Stimulated activated CD8-positive, alpha-beta memory T cell treated with anti-CD3 and anti-CD28 coated beads, Interleukin-7, amount 100 ng/mL, for 24 hours (primary cell): Measurements from ENCODE around the gene RPL18A.
"Not testable (repeated sequence)": the region's sequence is repeated elsewhere in the genome, so short reads cannot be mapped to it uniquely, and the experiment has no call there.

Source experiments
- DNase-seq: peaks from one replicate; pipeline ENCODE4 v3.0.0-alpha.2; 2020; ENCODE audit warnings: low read depth

RPL18A gene

DNA sequence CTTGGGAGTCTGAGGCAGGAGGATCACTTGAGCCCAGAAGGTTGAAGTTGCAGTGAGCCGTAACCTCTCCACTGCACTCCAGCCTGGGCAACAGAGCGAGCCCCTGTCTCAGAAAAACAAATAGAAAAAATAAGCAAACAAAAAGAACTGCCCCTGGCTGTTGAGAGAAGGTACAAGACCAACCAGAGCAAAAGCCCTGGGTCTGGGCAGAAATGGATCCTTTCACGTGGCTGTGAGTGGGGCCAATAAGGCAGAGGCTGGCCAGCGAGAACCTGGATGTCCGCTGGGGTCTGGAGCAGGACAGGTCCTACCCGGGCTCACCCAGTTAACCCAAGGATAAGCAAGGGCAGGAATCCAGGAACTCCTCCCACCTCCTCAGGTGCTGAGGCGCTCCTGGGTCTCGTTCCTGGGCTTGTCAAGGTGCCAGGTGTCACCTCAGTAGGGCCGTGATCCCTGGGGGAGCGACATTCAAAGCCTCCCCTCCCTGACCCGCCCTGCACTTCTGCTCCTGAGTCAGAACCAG, 7.3 kb downstream of the RPL18A start:
- DNase-seq = no peak

DNA sequence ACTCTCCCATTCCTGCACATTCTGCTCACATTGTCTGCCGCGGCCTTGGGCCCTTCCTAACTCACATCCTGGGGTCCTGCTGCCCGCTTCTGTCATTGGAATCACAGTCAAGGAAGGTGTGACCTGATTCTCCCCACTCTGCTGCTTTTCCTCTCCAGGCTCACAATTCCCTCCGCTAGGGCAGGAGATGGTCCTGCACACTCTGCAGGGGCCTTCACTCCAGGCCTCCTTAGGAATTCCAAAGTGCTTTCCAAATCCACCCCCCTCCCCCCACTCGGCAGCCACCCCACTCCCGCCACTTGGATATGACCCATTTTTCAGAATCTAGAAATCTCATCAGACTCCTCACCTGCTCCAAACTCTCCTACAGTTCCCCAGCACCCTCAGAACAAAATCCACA, 9.0 kb downstream of the RPL18A start:
- DNase-seq = no peak

DNA sequence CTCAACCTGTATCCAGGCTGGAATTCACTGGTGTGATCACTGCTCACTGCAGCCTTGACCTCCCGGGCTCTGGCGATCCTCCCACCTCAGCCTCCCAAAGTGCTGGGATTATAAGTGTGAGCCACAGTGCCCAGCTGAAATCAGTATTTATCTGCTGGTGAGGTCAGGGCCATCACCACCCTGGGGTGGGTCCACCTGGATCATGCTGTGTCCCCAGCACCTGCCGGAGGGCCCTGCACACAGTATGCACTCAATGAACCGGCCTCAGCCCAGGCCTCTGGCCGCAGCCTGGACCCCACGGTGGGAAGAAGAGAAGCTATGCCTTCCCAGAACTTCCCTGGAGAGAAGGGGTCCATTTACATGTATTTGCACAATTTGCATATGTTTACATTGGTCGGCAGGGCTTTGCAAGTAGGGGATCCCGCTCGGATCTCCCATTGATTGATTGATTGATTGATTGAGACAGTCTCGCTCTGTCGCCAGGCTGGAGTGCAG, 9.5 kb downstream of the RPL18A start:
- no peak for DNase-seq

DNA sequence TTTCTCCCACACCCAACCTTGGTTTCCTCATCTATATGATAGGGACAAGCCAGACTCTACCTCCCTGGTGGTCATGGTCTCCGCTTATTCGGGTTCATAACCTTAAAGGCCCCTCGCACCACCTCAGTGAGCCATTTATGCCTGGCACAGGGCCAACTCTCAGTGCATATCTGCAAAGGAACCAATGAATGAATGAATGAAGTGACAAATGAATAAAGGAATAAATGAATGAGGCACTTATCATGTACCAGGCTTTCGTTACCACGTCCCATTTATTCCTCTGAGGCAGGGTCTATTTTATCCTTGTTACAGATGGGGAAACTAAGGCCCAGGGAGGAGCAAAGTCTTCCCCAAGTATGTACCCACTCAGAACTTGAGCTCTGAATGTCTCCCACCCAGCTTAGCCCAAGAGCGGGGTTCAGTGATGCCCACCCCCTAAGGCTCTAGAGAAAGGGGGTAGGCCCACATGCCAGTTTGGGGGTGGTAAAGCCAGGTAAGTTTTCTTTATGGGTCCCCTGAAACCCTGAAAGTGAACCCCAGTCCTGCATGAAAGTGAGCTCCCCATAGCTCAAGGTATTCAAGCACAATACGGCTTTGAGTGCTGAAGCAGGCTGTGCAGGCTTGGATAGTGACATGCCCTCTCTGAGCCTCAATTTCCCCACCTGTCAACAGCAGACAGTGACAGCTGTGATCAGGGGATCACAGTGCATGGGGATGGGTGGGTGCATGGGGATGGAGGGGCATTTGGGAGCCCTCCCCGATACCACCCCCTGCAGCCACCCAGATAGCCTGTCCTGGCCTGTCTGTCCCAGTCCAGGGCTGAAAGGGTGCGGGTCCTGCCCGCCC, 11.5 kb downstream of the RPL18A start:
- DNase-seq = no peak

GRCh38 chr19:17871878-17872250, 12.2 kb downstream of the RPL18A start, which contains the start of gene SLC5A5:
SLC5A5 (plus strand) TSS chr19:17871945; CDS start chr19:17872320, 375 bp downstream.
- DNase-seq = no peak

- DNase-seq = no peak
Observed at GRCh38 chr19:17872251-17873001, 12.7 kb downstream of the RPL18A start.

GRCh38 chr19:17873786-17874757, 14.4 kb downstream of the RPL18A start:
- peak; percentile 53 for DNase-seq

DNA sequence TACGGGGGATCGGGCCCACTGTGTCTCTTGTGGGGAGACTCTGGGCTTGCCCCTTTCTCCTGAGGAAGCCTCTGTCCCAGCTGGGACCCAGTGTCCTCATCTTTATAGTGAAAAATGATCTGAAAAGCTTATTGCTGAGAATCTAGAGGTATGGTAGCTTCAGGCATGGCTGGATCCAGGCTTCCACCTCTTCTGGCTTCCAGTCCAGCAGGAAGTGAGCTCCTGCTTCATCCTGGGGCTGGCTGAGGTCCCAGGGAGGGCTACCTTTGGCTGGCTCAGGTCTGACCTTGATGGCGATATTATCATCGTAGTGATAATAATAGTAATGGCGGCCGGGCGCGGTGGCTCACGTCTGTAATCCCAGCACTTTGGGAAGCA, 15.0 kb downstream of the RPL18A start:
- DNase-seq = no peak

DNA sequence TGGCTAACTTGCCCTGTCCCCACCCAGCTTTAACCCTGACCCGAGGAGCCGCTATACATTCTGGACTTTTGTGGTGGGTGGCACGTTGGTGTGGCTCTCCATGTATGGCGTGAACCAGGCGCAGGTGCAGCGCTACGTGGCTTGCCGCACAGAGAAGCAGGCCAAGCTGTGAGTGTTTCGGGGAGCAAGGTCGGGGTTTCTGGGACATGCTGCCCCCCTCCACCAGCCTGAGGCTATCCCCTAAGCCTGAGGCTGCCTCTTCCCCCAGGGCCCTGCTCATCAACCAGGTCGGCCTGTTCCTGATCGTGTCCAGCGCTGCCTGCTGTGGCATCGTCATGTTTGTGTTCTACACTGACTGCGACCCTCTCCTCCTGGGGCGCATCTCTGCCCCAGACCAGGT, 18.0 kb downstream of the RPL18A start:
- no peak for DNase-seq

DNA sequence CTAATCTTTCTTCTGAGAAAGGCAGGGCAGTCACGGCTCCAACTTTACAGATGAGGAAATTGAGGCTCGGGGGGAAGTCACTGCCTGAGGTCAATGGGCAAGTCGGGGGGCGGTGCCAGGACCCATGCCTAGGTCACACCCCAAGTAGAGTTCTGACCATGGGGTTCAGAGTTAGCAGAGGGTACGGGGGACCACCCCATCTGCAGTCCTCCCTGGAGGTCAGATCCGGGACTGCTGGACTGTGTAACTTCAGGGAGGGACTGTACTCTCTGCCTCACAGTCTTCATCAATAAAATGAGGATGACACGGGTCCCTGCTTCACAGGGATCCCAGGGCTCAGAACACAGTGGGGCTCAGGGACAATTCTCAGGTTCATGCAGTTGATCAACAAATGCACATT, 19.8 kb downstream of the RPL18A start:
- no peak for DNase-seq

DNA sequence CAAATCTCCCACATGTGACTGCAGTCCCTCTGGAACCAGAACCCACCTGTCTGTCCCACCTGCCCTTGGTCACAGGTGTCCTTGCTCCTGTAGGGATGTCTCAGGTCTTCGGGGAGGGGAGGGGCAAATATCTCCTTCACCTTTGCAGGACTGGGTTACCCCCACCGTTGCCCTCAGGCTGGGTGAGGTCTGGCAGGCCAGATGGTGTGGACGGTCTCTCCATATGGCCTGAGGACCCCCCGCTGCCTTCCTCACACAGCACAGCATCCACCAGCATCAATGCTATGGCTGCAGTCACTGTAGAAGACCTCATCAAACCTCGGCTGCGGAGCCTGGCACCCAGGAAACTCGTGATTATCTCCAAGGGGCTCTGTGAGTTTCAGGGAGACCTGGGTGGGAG, 22.0 kb downstream of the RPL18A start:
- no peak for DNase-seq

GRCh38 chr19:17883627-17884410, 24.1 kb downstream of the RPL18A start:
- DNase-seq = no peak

GRCh38 chr19:17886515-17886914, 26.8 kb downstream of the RPL18A start:
- DNase-seq = no peak

- DNase-seq = not testable (repeated sequence)
Observed at GRCh38 chr19:17887221-17887620, 27.5 kb downstream of the RPL18A start.

DNA sequence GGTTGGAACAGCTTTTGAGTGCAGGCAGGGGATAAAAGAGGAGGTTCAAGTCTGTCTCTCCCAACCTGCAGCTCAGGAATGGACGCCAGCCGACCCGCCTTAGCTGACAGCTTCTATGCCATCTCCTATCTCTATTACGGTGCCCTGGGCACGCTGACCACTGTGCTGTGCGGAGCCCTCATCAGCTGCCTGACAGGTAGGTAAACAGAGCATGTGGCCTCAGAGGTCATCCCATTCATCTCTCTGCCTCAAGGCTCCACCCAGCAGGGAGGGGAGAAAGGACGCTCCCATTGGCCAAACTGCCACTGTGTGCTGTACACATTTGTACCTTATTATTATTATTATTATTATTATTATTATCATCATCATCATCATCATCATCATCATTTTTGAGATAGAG, 28.6 kb downstream of the RPL18A start:
- no peak for DNase-seq

- no peak for DNase-seq
Observed at GRCh38 chr19:17889609-17890214, 30.0 kb downstream of the RPL18A start.

DNA sequence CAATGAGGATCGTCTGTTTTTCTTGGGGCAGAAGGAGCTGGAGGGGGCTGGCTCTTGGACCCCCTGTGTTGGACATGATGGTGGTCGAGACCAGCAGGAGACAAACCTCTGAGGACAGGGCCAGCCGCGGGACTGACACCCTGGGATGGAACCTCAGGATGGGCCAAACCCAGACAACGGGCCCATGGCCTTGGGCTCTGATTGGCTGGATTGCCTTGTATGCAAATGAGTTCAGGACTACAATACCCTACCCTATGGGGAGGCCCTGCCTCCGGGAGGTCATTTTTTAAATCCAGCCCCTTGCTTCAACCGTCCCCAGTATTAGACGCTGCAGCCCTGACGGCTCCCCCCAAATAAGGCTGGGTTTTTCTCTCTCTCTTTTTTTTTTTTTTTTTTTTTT, 34.1 kb downstream of the RPL18A start:
- no peak for DNase-seq

DNA sequence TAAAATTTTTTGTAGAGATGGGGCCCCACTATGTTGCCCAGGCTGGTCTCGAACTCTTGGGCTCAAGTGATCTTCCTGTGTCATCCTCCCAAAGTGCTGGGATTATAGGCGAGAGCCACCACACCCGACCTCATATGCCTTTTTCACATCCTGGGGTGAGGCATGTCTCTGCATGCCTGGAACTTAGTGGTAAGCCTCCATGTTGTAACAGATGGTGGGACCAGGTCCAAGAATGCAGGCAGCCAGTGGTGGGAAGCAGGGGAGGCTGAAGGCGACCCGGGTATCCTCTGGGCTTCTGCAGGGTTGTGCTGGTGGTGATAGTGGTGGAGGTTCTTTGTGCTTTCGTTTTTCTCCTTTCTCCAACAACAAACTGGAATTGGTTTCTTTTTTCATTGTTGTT, 43.0 kb downstream of the RPL18A start:
- no peak for DNase-seq

DNA sequence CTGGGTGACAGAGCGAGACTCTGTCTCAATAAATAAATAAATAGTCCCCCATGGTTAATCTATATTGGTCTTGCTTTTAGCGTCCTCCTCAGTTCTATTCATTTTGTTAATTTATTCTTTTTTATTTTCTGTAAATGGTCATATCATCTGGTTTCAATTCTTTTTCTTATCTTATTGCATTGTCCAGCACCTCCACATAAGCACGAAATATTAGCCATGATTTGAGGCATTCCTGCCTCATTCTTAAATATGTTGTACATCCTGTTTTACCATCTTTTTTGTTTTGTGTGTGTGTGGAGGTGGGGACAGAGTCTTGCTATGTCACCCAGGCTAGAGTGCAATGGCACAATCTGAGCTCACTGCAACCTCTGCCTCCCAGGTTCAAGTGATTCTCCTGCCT, 48.5 kb downstream of the RPL18A start:
- no peak for DNase-seq

DNA sequence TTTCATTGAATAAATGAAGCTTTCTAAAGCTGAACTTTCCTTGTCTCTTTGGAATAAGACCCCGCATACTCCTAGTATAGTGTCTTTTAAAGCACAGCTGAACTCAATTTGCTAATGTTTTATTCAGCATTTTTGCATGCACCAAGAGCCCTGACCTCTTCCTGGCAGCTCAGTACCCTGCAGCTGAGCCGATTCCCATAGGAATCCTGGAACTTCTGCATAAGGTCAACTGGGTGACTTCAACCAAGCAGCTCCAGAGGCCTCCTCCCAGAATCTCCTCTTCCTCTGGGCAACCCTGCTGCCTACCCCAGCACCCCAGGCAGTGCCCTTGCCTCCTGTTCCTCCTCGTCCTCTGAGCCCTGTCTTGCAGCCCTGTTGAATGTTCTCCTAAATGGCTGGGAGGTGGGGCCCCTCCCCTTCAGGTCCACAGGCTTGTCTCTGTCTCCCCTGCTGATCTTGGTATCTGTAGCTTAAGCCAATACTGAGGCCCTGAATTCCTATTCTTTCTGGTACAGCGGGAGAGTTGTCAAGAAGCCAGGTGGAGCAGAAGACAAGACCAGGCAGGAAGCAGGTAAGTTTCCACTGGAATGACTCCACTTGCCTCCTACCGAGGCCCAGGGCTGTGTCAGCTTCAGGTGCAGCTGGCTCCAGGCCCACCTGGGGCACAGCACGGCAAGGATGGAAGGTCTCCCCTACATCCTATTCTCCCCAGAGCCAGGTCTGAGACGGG, 49.5 kb downstream of the RPL18A start:
- no peak for DNase-seq
